Gastroesophageal sphincter (tissue), 4 donors: ENCODE measurements around the gene ACTN4. TPM values are rescaled to one million over a fixed set of nuclear protein-coding genes. Genes with fewer than 3 reads are reported as not detected.
"Not testable (repeated sequence)": the region's sequence is repeated elsewhere in the genome, so short reads cannot be mapped to it uniquely, and the experiment has no call there.

ENCODE experiments used
- ATAC-seq: fragments of 150-250 bp; one replicate; pipeline ENCODE4 v1.9.1; 2016; ENCODE audit warnings: mild to moderate bottlenecking, moderate library complexity
- H3K27ac ChIP-seq, 4 donors: fragments of 200-600 bp; sonication (generic) in 3 of 4; 1 replicate in 3 of 4; 2 replicates in 1 of 4; pipeline ENCODE4 v1.5.1; 2016 to 2019
- H3K27me3 ChIP-seq: fragments of 200-600 bp; sonication (generic); one replicate; pipeline ENCODE4 v1.5.1; 2019
- H3K36me3 ChIP-seq, 2 donors: fragments of 200-600 bp; sonication (generic); one replicate each; pipeline ENCODE4 v1.5.1; 2019; ENCODE audit warnings: control low read depth in 1 of 2
- H3K4me1 ChIP-seq, 3 donors: fragments of 200-600 bp; sonication (generic); 1 replicate in 2 of 3; 2 replicates in 1 of 3; pipeline ENCODE4 v1.5.1; 2016 to 2019; ENCODE audit warnings: control low read depth in 2 of 3
- H3K4me3 ChIP-seq, 2 donors: fragments of 200-600 bp; sonication (generic); one replicate each; pipeline ENCODE4 v1.5.1; 2019; ENCODE audit warnings: mild to moderate bottlenecking in 1 of 2, moderate library complexity in 1 of 2
- H3K9me3 ChIP-seq, 3 donors: fragments of 200-600 bp; sonication (generic); one replicate each; pipeline ENCODE4 v1.5.1; 2017 to 2019; ENCODE audit warnings: control low read depth in 2 of 3
- EP300 ChIP-seq: sonication (generic); formaldehyde crosslinking; IDR thresholded peaks from one replicate; pipeline ENCODE4 v1.6.1; 2017; ENCODE audit warnings: antibody characterized with exemption, mild to moderate bottlenecking
- POLR2A ChIP-seq, 2 donors: fragments of 450-650 bp; IDR thresholded peaks; one replicate each; pipeline ENCODE4 v1.6.1; 2017; ENCODE audit warnings: antibody characterized with exemption in 2 of 2, mild to moderate bottlenecking in 2 of 2, moderate library complexity in 1 of 2
- POLR2AphosphoS5 ChIP-seq: sonication (generic); formaldehyde crosslinking; IDR thresholded peaks from one replicate; pipeline ENCODE4 v1.6.1; 2017; ENCODE audit warnings: antibody characterized with exemption
- WGBS, 2 donors: methylation state at CpG; one replicate each; pipeline ENCODE4 v1.1.5; 2018; ENCODE audit warnings: low coverage in 1 of 2; 5-methylcytosine and 5-hydroxymethylcytosine counted together
- total RNA-seq, 4 donors: library from RNA; depleted of rRNA; stranded (reverse); fragments of >200 nt; gene quantifications; one replicate each; pipeline ENCODE4 v1.1.0, GENCODE V29; 2016
- TF ChIP-seq, protein P1 (sequence below), 4 experiments: fragments of 200-600 bp in 2 of 4; fragments of 450-650 bp in 2 of 4; sonication (generic) in 1 of 4; IDR thresholded peaks; one replicate each; pipeline ENCODE4 v1.5.1; 2017 to 2019; ENCODE audit warnings: antibody characterized with exemption in 4 of 4, mild to moderate bottlenecking in 2 of 4, moderate library complexity in 2 of 4

The ACTN4 gene
- total RNA-seq, 4 donors from 2014 or later, result 337 to 938 (median 507) TPM

DNA sequence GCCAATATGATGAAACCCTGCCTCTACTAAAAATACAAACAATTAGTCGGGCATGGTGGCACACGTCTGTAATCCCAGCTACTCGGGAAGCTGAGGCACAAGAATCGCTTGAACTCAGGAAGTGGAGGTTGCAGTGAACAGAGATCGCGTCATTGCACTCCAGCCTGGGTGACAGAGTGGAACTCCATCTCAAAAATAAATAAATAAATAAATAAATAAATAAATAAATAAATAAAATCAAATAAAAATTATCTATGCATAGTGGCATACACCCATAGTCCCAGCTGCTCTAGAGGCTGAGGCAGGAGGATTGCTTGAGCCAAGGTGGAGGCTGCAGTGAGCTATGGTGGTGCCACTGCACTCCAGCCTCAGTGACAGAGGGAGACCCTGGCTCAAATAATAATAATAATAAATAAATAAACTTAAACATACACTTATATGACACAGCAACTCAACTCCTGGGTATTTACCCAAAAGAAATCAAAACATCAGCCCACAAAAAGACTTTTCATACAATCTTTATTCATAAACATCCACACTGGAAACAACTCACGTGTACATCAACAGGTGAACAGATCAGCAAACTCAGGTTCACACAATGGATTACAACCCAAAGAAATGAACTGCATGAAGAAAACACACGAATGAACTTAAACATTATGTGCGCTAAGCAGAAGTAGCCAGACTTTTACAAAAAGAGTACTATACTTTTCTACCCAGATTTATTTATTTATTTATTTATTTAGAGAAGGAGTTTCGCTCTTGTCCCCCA lies 119.0 kb downstream of the ACTN4 start:
- Histone ChIP-seq H3K27ac (no peak overlapping the region), H3K9me3 (no peaks in the 10 kb centered on the region), H3K27me3 (no peaks in the 10 kb centered on the region), H3K4me3 (no peak overlapping the region), H3K4me1 (peaks cover 0 to 7% (median 0%) of the 10 kb centered on the region in 3 donors), H3K36me3 (no peaks in the 10 kb centered on the region)
- no peak for ATAC-seq
- WGBS, 2 donors, result 81 to 82% methylated on average over 5 to 10 of the region's 10 CpGs
- no peak for TF ChIP-seq POLR2A (IDR thresholded peaks at IDR 0.05)
- TF ChIP-seq, protein P1, sequence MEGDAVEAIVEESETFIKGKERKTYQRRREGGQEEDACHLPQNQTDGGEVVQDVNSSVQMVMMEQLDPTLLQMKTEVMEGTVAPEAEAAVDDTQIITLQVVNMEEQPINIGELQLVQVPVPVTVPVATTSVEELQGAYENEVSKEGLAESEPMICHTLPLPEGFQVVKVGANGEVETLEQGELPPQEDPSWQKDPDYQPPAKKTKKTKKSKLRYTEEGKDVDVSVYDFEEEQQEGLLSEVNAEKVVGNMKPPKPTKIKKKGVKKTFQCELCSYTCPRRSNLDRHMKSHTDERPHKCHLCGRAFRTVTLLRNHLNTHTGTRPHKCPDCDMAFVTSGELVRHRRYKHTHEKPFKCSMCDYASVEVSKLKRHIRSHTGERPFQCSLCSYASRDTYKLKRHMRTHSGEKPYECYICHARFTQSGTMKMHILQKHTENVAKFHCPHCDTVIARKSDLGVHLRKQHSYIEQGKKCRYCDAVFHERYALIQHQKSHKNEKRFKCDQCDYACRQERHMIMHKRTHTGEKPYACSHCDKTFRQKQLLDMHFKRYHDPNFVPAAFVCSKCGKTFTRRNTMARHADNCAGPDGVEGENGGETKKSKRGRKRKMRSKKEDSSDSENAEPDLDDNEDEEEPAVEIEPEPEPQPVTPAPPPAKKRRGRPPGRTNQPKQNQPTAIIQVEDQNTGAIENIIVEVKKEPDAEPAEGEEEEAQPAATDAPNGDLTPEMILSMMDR (IDR thresholded peaks at IDR 0.05), result no peak
- no peak for TF ChIP-seq POLR2AphosphoS5
- TF ChIP-seq EP300, result no peak

DNA sequence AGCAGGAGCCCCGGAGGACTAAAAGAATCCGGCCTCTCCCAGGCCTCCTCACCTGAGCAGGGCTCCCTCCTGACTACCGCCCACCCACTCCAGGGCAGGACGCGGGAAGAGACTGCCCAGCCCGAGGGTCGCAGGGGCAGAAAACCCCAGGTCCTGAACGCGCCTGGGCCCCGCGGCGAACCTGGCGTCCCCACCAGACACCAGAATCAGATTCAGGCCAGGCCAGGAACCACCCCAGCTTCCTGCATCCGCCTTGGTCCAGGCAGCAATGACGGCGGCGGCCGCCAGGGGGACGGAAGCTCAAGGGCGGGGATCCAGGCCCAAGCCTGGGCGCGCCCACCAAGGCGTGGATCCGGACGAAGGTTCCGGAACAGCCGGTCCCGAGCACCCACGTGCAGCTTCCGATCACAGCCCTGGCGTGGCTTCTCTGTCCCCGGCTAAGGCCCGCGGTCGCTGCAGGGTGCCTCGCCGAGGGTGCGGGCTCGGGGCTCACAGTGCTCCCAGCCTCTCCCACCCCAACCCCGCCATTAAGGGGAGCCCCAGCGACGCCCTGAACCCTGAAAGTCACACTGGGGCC lies 122.3 kb downstream of the ACTN4 start:
- Histone ChIP-seq H3K9me3 (no peaks in the 10 kb centered on the region), H3K4me1 (peaks cover 0 to 7% (median 0%) of the 10 kb centered on the region in 3 donors), H3K27ac (peak overlapping the region in 2 of 4 donors; percentile 26 to 75), H3K27me3 (no peaks in the 10 kb centered on the region), H3K4me3 (peak overlapping the region in 1 of 2 donors; percentile 35), H3K36me3 (no peaks in the 10 kb centered on the region)
- TF ChIP-seq POLR2A (IDR thresholded peaks at IDR 0.05) (no peak), POLR2AphosphoS5 (peak; percentile 29), EP300 (no peak)
- TF ChIP-seq, protein P1 (IDR thresholded peaks at IDR 0.05), result peak in 3 of 4 experiments; percentile 63 to 91 (median 85)
- peak; percentile 87 for ATAC-seq
- 60 to 83% methylated on average over 2 to 4 of the region's 42 CpGs for WGBS, 2 donors

DNA sequence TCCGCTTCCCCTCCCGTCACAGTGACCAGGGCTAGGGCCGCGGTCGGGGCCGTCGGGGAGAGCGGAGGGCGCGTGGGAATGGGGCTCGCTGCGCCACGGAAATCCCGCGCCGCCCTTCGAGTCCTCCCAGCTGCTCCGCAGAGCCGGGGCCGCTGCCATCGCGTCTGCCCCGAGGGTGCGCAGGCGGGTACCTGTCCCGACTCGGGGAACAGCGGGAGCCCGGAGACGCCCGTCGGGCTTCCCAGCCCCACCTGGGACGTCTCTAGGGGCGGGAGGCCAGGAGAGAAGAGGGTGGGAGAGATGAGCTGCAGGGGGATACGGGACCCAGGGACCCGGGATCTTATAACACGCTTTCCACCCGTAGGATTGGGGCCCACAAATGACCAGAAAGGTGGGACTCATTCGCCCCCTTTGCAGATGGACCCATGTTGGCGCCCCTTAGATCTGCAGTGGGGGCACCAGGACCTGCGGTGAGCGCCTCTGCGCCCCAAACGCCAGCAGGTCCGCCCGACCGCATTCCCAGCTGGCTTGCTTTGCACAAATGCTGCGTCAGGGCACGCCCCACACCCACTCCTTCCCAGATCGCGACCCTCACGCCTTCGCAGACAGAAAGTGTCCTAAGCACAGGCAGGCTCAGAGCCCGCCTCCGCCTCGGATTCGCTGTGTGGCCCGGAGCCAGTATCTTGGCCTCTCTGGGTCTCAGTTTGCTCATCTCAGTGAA lies 122.9 kb downstream of the ACTN4 start:
- no CpG with 5 or more reads among the region's 58 CpGs for WGBS, 2 donors
- ATAC-seq, result peak; percentile 10
- H3K27me3 ChIP-seq, H3K9me3 ChIP-seq, H3K36me3 ChIP-seq, H3K4me1 ChIP-seq: not testable (repeated sequence)
- Histone ChIP-seq H3K4me3 (peak overlapping the region in 1 of 2 donors; percentile 35), H3K27ac (peak overlapping the region in 2 of 4 donors; percentile 26 to 75)

DNA sequence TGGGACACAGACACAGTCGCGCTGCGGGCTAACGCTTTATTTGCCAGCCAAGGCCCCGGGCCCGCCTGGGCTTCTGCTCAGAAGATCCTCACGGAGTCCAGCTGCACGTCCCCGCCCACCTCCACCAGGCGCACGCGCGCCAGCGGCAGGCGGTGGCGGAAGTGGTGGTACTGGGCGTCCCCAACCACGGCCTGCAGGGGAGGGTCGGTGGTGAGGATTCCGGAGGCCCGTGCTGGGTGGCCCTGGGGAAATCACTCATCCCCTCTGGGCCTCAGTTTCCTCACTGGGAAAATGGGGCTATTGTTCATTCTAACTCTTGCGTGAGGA lies 123.5 kb downstream of the ACTN4 start:
- H3K36me3 ChIP-seq, result not testable (repeated sequence)
- H3K4me3 ChIP-seq, result peak overlapping the region in 1 of 2 donors; percentile 33

DNA sequence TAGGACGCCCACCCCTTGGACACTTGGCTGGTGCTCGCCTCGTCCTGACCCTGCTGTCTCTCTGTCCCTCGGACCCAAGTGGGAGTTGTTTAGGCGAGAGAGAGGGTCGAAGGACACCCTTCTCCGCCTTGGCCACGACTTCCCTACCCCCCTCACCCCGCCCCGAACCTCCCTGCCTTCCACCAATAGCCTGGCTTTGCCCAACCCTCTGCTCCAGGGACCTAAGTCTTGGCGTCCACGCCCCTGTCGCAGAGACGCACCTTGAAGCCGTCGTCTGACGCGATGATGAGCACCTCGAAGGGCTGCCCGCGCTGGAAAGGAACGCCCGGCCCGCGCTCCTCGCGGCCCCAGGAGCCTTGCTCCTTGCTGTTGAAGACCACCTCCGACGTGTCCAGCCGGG lies 124.1 kb downstream of the ACTN4 start:
- H3K27ac ChIP-seq, H3K36me3 ChIP-seq, H3K27me3 ChIP-seq, ATAC-seq, H3K9me3 ChIP-seq, H3K4me1 ChIP-seq, H3K4me3 ChIP-seq: not testable (repeated sequence)
- WGBS, 2 donors, result no CpG with 5 or more reads among the region's 30 CpGs

More for the DNA sequence above, 123.5 kb downstream of the ACTN4 start:
- not testable (repeated sequence) for H3K27ac ChIP-seq, H3K27me3 ChIP-seq, H3K9me3 ChIP-seq, H3K4me1 ChIP-seq
- ATAC-seq, result peak; percentile 85
- no CpG with 5 or more reads among the region's 22 CpGs for WGBS, 2 donors

DNA sequence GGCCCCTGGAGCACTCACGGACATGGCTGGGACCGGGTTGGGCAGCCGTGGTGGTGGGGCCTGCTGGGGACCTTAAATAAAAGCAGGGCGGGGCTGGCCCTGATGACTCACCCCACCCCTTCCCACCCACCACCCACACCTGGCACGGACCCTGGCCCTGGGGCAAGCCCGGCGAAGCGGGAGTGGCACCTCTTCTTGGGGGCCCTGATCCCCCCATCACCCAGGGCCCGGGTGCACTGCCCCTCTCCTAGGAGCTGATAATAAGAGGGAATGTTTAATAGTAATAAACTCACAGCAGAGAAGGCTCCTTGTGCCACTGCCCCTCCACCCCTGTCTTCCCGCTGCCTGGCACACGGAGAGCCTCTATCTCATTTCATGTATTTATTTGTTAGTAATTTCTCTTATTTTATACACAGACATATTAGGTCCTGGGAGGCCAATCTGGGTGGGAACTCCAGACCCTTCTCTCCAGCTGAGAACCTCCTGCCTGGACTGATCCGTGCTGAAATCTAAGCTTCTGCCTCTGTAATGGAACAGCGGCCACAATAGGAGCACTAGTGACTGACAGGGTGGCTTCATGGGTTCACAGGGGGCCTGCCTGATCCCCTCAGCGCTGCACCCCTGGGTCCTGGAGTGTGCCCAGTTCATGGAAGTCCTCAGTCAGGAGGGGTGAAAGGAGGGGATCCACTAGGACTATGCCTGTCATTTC lies 126.2 kb downstream of the ACTN4 start, which contains the start of gene LGALS7:
LGALS7 (minus strand) TSS at position 49 of the 709 bp plus-strand sequence; CDS start at position 24, 25 bp downstream.
- H3K36me3 ChIP-seq, result no peaks in the 10 kb centered on the region
- TF ChIP-seq POLR2A (IDR thresholded peaks at IDR 0.05), result no peak
- TF ChIP-seq POLR2AphosphoS5, result no peak
- no peak for TF ChIP-seq EP300
- TF ChIP-seq, protein P1 (IDR thresholded peaks at IDR 0.05), result no peak
- peaks cover 0 to 7% (median 0%) of the 10 kb centered on the region in 3 donors for H3K4me1 ChIP-seq
- H3K27ac ChIP-seq, result no peak within 1 kb of the TSS
- H3K27me3 ChIP-seq, result peaks cover under 1% of the 10 kb centered on the region
- no peak within 1 kb of the TSS for H3K4me3 ChIP-seq
- 82 to 89% methylated on average over 2 to 4 of the region's 14 CpGs for WGBS, 2 donors
- ATAC-seq, result no peak
- no peaks in the 10 kb centered on the region for H3K9me3 ChIP-seq
